ENCODE measurements around the gene PTPRR.

Gene PTPRR

DNA sequence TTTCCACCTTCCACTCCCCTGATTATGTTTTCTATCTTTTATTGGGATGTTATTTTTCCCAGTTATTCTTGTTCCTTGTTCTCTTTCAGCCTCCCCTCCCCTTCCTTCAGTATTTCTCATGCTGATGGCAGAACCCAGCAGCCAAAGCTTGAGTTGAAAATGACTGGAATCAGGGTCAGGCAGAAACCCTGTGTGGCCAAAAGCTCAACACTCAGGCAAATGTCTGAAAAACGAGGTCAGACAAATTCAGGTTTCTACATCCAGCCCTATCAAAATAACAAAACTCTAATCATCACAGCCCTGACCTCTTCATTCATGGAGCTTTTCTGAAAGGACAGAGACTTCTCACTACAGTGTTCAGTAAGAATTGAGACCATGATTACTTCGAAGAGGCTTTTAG is 134.6 kb downstream of the PTPRR start:
- TF ChIP-seq, protein P1, sequence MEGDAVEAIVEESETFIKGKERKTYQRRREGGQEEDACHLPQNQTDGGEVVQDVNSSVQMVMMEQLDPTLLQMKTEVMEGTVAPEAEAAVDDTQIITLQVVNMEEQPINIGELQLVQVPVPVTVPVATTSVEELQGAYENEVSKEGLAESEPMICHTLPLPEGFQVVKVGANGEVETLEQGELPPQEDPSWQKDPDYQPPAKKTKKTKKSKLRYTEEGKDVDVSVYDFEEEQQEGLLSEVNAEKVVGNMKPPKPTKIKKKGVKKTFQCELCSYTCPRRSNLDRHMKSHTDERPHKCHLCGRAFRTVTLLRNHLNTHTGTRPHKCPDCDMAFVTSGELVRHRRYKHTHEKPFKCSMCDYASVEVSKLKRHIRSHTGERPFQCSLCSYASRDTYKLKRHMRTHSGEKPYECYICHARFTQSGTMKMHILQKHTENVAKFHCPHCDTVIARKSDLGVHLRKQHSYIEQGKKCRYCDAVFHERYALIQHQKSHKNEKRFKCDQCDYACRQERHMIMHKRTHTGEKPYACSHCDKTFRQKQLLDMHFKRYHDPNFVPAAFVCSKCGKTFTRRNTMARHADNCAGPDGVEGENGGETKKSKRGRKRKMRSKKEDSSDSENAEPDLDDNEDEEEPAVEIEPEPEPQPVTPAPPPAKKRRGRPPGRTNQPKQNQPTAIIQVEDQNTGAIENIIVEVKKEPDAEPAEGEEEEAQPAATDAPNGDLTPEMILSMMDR (conservative IDR thresholded peaks at IDR 0.05; ENCODE audit: low read depth, low read length) = no peak
- no peak overlapping the region for H3K4me3 ChIP-seq (ENCODE audit: low read depth, low read length)
- DNase-seq (ENCODE audit: low read depth) = no peak

DNA sequence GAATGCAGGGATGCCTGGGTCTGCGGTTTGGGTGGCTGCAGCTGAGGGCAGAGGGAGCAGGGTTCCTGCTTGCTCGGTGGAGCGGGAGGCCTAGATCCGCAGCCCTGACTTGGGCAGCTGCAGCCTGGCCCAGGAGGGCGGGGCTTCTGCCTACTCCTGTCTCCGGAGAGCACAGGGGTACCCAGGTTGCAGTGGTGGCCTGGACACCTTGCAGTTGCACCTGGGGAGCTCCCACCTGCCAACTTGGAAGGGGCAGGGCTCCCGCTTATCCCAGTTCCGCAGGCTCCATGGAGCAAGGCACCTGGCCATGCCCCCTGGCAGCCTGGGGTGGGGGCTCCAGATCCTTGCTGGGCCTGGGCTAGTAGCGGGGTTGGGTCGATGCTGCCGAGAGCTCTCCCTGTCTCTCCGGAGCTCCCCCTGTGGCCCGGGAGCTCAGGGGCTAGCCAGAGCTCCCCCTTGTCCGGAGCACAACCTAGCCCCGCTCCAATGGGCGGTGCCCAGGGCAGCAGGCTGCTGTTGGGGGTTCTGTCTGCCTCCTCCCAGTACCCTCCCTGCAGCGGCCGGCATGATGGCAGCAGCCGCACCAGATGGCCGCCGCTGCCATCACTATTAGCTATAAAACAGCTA is 136.4 kb downstream of the PTPRR start:
- H3K4me3 ChIP-seq (ENCODE audit: low read depth, low read length) = no peak overlapping the region
- TF ChIP-seq, protein P1 (conservative IDR thresholded peaks at IDR 0.05; ENCODE audit: low read depth, low read length) = no peak
- DNase-seq (ENCODE audit: low read depth) = no peak

DNA sequence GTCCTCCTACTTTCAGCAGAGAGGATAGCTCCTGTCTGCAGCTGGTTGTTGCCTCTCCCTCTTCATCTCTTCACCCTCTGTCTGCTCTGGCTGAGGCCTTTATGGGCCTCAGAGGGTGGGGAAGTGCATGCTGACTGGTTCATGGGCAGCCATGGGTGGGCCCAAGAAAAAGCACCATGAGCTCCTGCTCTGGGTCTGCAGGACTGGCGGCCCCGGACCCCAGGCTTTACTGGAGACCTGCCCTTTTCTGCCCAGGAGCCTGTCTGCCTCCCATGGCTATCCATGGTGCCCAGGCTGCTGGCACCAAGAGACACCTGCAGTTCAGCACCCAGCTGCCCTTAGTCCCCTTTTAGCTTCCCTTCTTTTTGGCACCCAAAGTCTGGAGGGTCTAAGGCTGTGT is 137.1 kb downstream of the PTPRR start:
- TF ChIP-seq, protein P1 (conservative IDR thresholded peaks at IDR 0.05; ENCODE audit: low read depth, low read length) = no peak
- no peak for DNase-seq (ENCODE audit: low read depth)
- no peak overlapping the region for H3K4me3 ChIP-seq (ENCODE audit: low read depth, low read length)

DNA sequence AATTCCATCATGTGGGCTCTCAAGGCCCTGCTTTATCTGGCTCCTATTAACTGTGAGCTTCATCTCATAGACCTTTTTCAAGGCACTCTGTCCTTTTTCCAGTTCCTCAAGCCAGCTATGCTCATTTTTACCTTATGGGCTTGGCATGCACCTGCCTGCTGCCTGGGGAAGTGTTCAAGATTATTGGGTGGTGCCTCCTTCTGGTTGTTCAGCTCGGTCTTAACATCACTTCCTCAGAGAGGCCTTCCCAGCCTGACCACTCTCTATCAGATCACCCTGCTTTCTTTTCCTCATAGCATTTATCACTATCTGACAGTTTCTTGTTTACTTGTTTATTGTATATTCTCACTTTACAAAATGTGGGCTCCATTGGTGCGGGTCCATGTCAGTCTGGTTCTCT is 141.3 kb downstream of the PTPRR start:
- no peak for DNase-seq (ENCODE audit: low read depth)
- H3K4me3 ChIP-seq (ENCODE audit: low read depth, low read length) = no peak overlapping the region
- TF ChIP-seq, protein P1 (conservative IDR thresholded peaks at IDR 0.05; ENCODE audit: low read depth, low read length) = no peak

DNA sequence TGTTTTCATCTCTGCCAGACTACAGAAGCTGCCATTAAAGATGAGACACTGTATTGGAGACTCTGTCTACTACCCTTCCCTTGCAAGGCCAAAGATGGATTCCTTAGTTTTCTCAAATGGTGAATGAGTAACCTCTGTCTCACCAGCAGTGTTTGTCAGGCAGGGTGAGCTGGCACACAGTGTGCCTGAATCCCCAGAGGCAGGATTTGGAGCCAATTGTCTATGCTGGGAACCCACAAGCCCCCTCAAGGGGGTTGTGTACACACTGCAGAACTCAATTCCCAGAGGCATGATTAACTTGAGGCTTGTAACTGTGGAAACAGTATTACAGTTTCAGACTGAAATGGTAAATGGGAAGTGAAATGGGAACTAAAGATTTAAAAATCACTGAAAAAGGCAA is 146.5 kb downstream of the PTPRR start:
- no peak overlapping the region for H3K4me3 ChIP-seq (ENCODE audit: low read depth, low read length)
- DNase-seq (ENCODE audit: low read depth) = no peak
- TF ChIP-seq, protein P1 (conservative IDR thresholded peaks at IDR 0.05; ENCODE audit: low read depth, low read length) = no peak

DNA sequence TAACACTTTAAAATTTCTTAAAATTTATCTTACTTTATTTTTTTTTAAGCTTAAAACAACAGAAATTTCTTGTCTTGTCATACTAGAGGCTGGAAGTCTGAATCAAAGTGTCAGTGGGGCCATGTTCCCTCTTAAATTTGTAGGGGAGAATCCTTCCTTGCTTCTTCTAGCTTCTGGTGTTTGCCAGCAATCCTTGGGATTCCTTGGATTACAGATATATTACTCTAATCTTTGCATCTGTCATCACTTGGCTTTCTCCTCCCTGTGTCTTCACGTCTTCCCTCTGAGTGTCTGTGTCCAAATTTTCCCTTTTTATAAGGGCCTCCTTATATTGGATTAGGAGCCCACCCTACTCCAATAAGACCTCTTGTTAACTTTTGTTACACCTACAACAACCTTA is 147.7 kb downstream of the PTPRR start:
- H3K4me3 ChIP-seq (ENCODE audit: low read depth, low read length) = no peak overlapping the region
- TF ChIP-seq, protein P1 (conservative IDR thresholded peaks at IDR 0.05; ENCODE audit: low read depth, low read length) = no peak
- no peak for DNase-seq (ENCODE audit: low read depth)

DNA sequence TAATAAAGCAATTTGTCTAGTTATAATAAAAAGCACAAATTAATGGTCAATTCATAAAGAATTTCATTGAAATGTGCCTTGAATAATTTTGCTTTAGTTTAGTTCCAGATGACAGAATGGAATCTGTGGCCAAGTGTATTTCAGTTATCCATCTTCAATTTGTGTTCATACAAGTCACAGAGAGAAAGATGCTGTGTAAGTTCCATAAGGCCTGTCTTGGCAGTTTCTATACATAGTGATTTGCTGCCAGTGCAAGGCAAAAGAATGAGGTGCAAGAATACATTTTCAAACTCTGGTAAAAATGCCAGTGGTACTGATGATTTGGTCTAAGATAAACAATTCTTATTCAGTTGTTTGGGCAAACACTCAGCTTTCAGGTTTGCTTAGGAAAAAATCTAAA is 149.0 kb downstream of the PTPRR start:
- no peak overlapping the region for H3K4me3 ChIP-seq (ENCODE audit: low read depth, low read length)
- TF ChIP-seq, protein P1 (conservative IDR thresholded peaks at IDR 0.05; ENCODE audit: low read depth, low read length) = no peak
- DNase-seq (ENCODE audit: low read depth) = no peak
